ENCODE results near the gene MIOX. TPM values are rescaled to one million over a fixed set of nuclear protein-coding genes. Genes with fewer than 3 reads are reported as not detected.
"Not testable (repeated sequence)": the region's sequence is repeated elsewhere in the genome, so short reads cannot be mapped to it uniquely, and the experiment has no call there.

The MIOX gene
- total RNA-seq, 1 donor from 2014 or later = 0.99 TPM

DNA sequence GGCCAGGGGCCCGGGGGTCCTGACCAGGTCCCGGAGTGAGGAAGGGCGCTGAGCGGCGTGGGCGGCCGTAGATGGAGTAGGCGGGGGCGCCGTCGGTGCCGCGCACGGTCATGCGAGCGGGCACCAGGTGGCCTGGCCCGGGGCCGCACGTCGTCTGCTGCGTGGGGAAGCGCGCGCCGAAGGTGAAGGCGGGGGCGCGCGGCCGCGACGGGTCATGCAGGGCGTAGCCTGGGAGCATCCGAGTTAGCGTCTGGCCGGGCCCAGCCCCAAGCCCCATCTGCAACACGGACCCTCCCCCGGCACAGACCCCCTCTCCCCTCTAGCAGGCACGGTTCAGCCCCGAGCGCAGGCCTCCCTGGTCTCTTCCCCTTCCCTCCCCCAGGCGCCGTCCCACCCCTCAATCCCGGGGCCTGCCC lies 44.9 kb downstream of the MIOX start:
- peaks cover 47% of the 10 kb centered on the region for H3K4me1 Mint-ChIP-seq (ENCODE audit: low read depth)
- H3K36me3 Mint-ChIP-seq (ENCODE audit: low read depth) = no peaks in the 10 kb centered on the region
- peak; percentile 19 for TF ChIP-seq CTCF (IDR thresholded peaks at IDR 0.05)
- H3K27me3 Mint-ChIP-seq (ENCODE audit: low read depth) = no peaks in the 10 kb centered on the region
- H3K4me3 Mint-ChIP-seq (ENCODE audit: unreplicated experiment) = peak overlapping the region; percentile 75
- no peak overlapping the region for H3K27ac Mint-ChIP-seq (ENCODE audit: unreplicated experiment)
- DNase-seq (ENCODE audit: low spot score) = no peak
- no peaks in the 10 kb centered on the region for H3K9me3 Mint-ChIP-seq (ENCODE audit: low read depth)

- Mint-ChIP-seq H3K4me1 (ENCODE audit: low read depth) (peaks cover 41% of the 10 kb centered on the region), H3K36me3 (ENCODE audit: low read depth) (no peaks in the 10 kb centered on the region), H3K4me3 (ENCODE audit: unreplicated experiment) (peak overlapping the region; percentile 75), H3K9me3 (ENCODE audit: low read depth) (no peaks in the 10 kb centered on the region), H3K27me3 (ENCODE audit: low read depth) (no peaks in the 10 kb centered on the region), H3K27ac (ENCODE audit: unreplicated experiment) (peak overlapping the region; percentile 51)
- no peak for TF ChIP-seq CTCF (IDR thresholded peaks at IDR 0.05)
- DNase-seq (ENCODE audit: low spot score) = no peak
Observed at GRCh38 chr22:50531962-50532674, 45.5 kb downstream of the MIOX start.

DNA sequence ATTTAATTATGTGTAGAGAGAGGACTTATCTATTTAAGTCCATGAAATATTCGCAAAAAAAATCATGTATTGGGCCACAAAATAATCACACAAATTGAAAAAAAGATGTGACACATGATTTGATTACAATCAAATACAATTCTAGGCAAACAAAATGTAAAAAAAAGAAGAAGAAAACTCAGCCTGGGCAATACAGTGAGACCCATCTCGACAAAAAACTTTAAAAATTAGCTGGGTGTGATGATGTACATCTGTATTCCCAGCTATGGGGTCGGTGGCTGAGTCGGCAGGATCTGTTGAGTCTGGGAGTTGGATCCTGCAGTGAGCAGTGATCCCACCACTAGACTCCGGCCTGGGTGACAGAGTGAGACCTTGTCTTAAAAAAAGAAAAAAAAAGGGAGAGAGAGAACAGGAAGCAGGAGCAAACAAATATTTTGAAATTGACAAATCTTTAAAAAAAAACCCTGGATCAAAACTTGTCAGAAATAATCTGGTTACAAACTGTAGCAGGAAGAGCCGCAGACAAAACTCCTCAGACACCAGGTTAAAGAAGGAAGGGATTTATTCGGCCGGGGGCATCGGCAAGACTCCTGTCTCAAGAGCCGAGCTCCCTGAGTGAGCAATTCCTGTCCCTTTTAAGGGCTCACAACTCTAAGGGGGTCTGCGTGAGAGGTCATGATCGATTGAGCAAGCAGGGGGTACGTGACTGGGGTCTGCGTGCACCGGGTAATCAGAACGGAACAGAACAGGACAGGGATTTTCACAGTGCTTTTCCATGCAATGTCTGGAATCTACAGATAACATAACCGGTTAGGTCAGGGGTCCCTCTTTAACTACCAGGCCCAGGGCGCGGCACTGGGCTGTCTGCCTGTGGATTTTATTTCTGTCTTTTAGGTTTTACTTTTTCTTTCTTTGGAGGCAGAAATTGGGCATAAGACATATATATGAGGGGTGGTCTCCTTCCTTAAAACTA lies 46.5 kb downstream of the MIOX start:
- H3K27ac Mint-ChIP-seq (ENCODE audit: unreplicated experiment) = peak overlapping the region; percentile 74
- H3K27me3 Mint-ChIP-seq (ENCODE audit: low read depth) = no peaks in the 10 kb centered on the region

GRCh38 chr22:50533856-50534711 lies 47.4 kb downstream of the MIOX start:
- H3K36me3 Mint-ChIP-seq (ENCODE audit: low read depth); H3K27me3 Mint-ChIP-seq (ENCODE audit: low read depth); H3K4me3 Mint-ChIP-seq (ENCODE audit: unreplicated experiment); H3K9me3 Mint-ChIP-seq (ENCODE audit: low read depth): not testable (repeated sequence)
- H3K27ac Mint-ChIP-seq (ENCODE audit: unreplicated experiment) = peak overlapping the region; percentile 69
- DNase-seq (ENCODE audit: low spot score) = peak; percentile 34
- peaks cover 21% of the 10 kb centered on the region for H3K4me1 Mint-ChIP-seq (ENCODE audit: low read depth)

More for the DNA sequence above, 46.5 kb downstream of the MIOX start:
- DNase-seq (ENCODE audit: low spot score) = no peak
- Mint-ChIP-seq H3K9me3 (ENCODE audit: low read depth) (no peaks in the 10 kb centered on the region), H3K36me3 (ENCODE audit: low read depth) (no peaks in the 10 kb centered on the region), H3K4me1 (ENCODE audit: low read depth) (peaks cover 31% of the 10 kb centered on the region), H3K4me3 (ENCODE audit: unreplicated experiment) (no peak overlapping the region)
- no peak for TF ChIP-seq CTCF (IDR thresholded peaks at IDR 0.05)

DNA sequence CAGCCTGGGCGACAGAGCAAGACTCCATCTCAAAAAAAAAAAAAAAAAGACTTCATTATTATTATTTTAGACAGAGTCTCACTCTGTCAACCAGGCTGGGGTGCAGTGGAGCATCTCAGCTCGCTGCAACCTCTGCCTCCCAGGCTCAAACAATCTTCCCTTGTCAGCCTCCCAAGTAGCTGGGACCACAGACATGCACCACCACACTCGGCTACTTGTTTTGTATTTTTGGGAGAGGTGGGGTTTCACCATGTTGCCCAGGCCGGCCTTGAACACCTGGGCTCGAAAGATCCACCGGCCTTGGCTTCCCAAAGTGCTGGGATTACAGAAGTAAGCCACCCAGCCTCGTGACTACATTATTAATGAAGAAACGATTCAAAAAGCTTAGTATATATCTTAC lies 48.5 kb downstream of the MIOX start:
- TF ChIP-seq CTCF (IDR thresholded peaks at IDR 0.05) = no peak
- H3K36me3 Mint-ChIP-seq (ENCODE audit: low read depth) = no peaks in the 10 kb centered on the region

More for the DNA sequence above, 48.5 kb downstream of the MIOX start:
- Mint-ChIP-seq H3K27ac (ENCODE audit: unreplicated experiment) (no peak overlapping the region), H3K9me3 (ENCODE audit: low read depth) (no peaks in the 10 kb centered on the region), H3K4me3 (ENCODE audit: unreplicated experiment) (no peak overlapping the region), H3K4me1 (ENCODE audit: low read depth) (peaks cover 21% of the 10 kb centered on the region), H3K27me3 (ENCODE audit: low read depth) (no peaks in the 10 kb centered on the region)
- no peak for DNase-seq (ENCODE audit: low spot score)
